B cell (primary cell): ENCODE data around the gene MBD3. TPM values are rescaled to one million over a fixed set of nuclear protein-coding genes. Genes with fewer than 3 reads are reported as not detected.

Experiments
- ATAC-seq: fragments of 200-7000 bp; cut with Tn5 transposase; one replicate; pipeline ENCODE4 v1.10.0; 2021; ENCODE audit warnings: low read depth, mild to moderate bottlenecking, moderate number of reproducible peaks, moderate library complexity
- CTCF ChIA-PET: fragments of 350-600 bp; sonication (Branson Sonifier 250); formaldehyde crosslinking; loops from one replicate; lab custom pipeline; 2021; ENCODE audit warnings: antibody characterized with exemption, inconsistent platforms; lab: Charles Lee
- POLR2A ChIA-PET: fragments of 350-600 bp; sonication (Branson Sonifier 250); formaldehyde crosslinking; loops from one replicate; lab custom pipeline; 2021; ENCODE audit warnings: antibody characterized with exemption; lab: Charles Lee
- DNase-seq: peaks from one replicate; pipeline ENCODE4 v3.0.0; 2013
- H2AFZ ChIP-seq: 2 replicates; pipeline ENCODE4 v1.6.1; 2012; ENCODE audit warnings: mild to moderate bottlenecking, low read depth, low read length; ENCODE audit not compliant: insufficient read depth, poor library complexity, severe bottlenecking
- H3K27ac ChIP-seq, 2 donors: 1 replicate in 1 of 2; 2 replicates in 1 of 2; pipeline ENCODE4 v1.5.1; 2012 to 2013; ENCODE audit warnings: low read length in 2 of 2, mild to moderate bottlenecking in 2 of 2, moderate library complexity in 1 of 2
- H3K27me3 ChIP-seq, 4 experiments: fragments of 200-600 bp in 1 of 4; sonication (generic) in 1 of 4; replicated peaks in 1 of 4; 1 replicate in 2 of 4; 2 replicates in 2 of 4; pipeline versions ENCODE4 v1.6.1 to v1.7.0; 2013 to 2016; ENCODE audit warnings: low read length in 3 of 4, mild to moderate bottlenecking in 2 of 4, mixed read lengths in 1 of 4, moderate library complexity in 1 of 4; ENCODE audit not compliant: insufficient read depth in 4 of 4, control insufficient read depth in 3 of 4; ENCODE audit errors: control extremely low read depth in 1 of 4
- H3K36me3 ChIP-seq, 2 experiments: replicated peaks in 1 of 2; 1 replicate in 1 of 2; 2 replicates in 1 of 2; pipeline versions ENCODE4 v1.6.1 to v1.7.1; 2013; ENCODE audit warnings: low read length in 1 of 2; ENCODE audit not compliant: insufficient read depth in 2 of 2, control insufficient read depth in 1 of 2; ENCODE audit errors: control extremely low read depth in 1 of 2, extremely low read depth in 1 of 2
- H3K4me1 ChIP-seq, 2 donors: fragments of 200-600 bp in 1 of 2; sonication (generic) in 1 of 2; 1 replicate in 1 of 2; 2 replicates in 1 of 2; pipeline versions ENCODE4 v1.5.1 to v1.6.1; 2013 to 2017; ENCODE audit warnings: low read length in 2 of 2; ENCODE audit not compliant: control insufficient read depth in 2 of 2, insufficient read depth in 2 of 2
- H3K4me2 ChIP-seq: replicated peaks from 2 replicates; pipeline ENCODE3; 2012; ENCODE audit warnings: mild to moderate bottlenecking, low read depth, low read length; ENCODE audit not compliant: poor library complexity, severe bottlenecking
- H3K4me3 ChIP-seq, 5 experiments: fragments of 200-600 bp in 1 of 5; sonication (generic) in 1 of 5; 1 replicate in 3 of 5; 2 replicates in 2 of 5; pipeline versions ENCODE4 v1.5.1 to v1.7.0; 2011 to 2016; ENCODE audit warnings: low read length in 4 of 5, mild to moderate bottlenecking in 4 of 5, low read depth in 2 of 5, control low read depth in 1 of 5, moderate library complexity in 1 of 5; ENCODE audit not compliant: insufficient read depth in 1 of 5; ENCODE audit errors: control extremely low read depth in 1 of 5, extremely low read depth in 1 of 5
- H3K79me2 ChIP-seq: fragments of 200-600 bp; sonication (generic); one replicate; pipeline ENCODE4 v1.6.0; 2016; ENCODE audit warnings: low read length; ENCODE audit not compliant: control insufficient read depth, insufficient read depth
- H3K9ac ChIP-seq: fragments of 200-600 bp; sonication (generic); 2 replicates; pipeline ENCODE4 v1.6.1; 2017; ENCODE audit warnings: mild to moderate bottlenecking, low read length, moderate library complexity
- H3K9me3 ChIP-seq, 3 donors: one replicate each; pipeline versions ENCODE4 v1.6.1 to v1.7.1; 2013; ENCODE audit warnings: low read length in 2 of 3; ENCODE audit not compliant: control insufficient read depth in 2 of 3, insufficient read depth in 1 of 3; ENCODE audit errors: control extremely low read depth in 1 of 3
- H4K20me1 ChIP-seq: 2 replicates; pipeline ENCODE4 v1.6.0; 2012; ENCODE audit warnings: mild to moderate bottlenecking, low read length; ENCODE audit not compliant: insufficient read depth, control insufficient read depth, poor library complexity, severe bottlenecking
- H3K27ac Mint-ChIP-seq: one replicate; pipeline ENCODE4 v1.8.0; 2021; ENCODE audit warnings: mixed read lengths
- H3K27me3 Mint-ChIP-seq: one replicate; pipeline ENCODE4 v1.8.0; 2021; ENCODE audit warnings: mixed read lengths
- H3K4me1 Mint-ChIP-seq: one replicate; pipeline ENCODE4 v1.8.0; 2021; ENCODE audit warnings: mixed read lengths
- H3K4me3 Mint-ChIP-seq: one replicate; pipeline ENCODE4 v1.8.0; 2021; ENCODE audit warnings: mixed read lengths
- H3K9me3 Mint-ChIP-seq: one replicate; pipeline ENCODE4 v1.8.0; 2022; ENCODE audit warnings: mixed read lengths; ENCODE audit not compliant: insufficient read depth
- EZH2 ChIP-seq: IDR thresholded peaks from 2 replicates; pipeline ENCODE4 v1.6.1; 2012; ENCODE audit warnings: borderline replicate concordance, low read depth, mild to moderate bottlenecking, moderate library complexity, low read length; ENCODE audit not compliant: insufficient read depth, poor library complexity, severe bottlenecking
- WGBS: methylation state at CpG from one replicate; pipeline ENCODE4 v1.1.5; 2013; ENCODE audit warnings: missing lambda C conversion rate; ENCODE audit not compliant: insufficient coverage; 5-methylcytosine and 5-hydroxymethylcytosine counted together
- intact Hi-C: fragments of 100-400 bp; cut with micrococcal nuclease; formaldehyde crosslinking; loops from one replicate; pipeline ENCODE4 v1.10.0; 2022
- polyA plus RNA-seq: library from polyadenylated mRNA; depleted of rRNA; stranded (reverse); fragments of >200 nt; gene quantifications from 2 replicates; pipeline ENCODE4 v1.2.3, GENCODE V29; 2012
- total RNA-seq, 2 donors: library from RNA; stranded (reverse); fragments of 120-200 nt in 1 of 2; gene quantifications; 1 replicate in 1 of 2; 2 replicates in 1 of 2; pipeline versions ENCODE4 v1.2.3 to v1.2.4, GENCODE V29; 2013 to 2022
- TF ChIP-seq, protein P1 (sequence below): fragments of 200-600 bp; IDR thresholded peaks from one replicate; pipeline ENCODE4 v1.8.0; 2022; ENCODE audit warnings: antibody characterized with exemption, mild to moderate bottlenecking

MBD3 gene
- total and polyA plus RNA-seq, 2 donors (not counting 1 experiment from before 2014, with no cell fraction given), result 48.1 to 84.6 TPM

DNA sequence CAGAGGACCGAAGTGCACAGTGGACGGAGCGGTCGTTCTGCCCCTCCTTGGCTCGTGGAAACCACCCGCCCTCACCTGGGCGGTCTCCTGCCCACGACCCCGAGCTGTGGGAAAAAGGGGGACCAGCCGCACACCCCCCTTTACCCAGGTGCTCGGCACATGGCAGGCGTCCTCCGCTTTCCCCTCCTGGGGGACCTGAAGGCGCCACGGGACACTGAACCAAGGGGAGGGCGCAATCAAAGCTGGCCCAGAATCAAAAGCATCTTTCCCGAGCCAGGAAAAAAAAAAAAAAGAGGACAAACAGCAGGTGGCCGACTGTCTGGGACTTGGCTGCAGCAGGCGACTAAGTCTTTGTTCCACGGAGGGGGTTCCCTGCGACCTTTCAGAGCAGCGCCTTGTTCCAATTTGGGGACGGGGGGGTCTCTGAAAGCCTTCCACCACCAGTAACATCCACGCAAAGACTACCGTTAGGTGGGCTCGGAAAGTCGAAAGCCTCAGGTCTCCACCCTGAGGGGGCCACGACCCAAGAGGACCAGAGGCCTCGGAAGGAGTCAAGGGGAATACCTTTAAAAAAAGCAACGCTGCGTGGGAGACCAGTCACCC, 1.1 kb downstream of the MBD3 start:
- intact Hi-C loops, result loop anchor here (1.0 kb wide), 4 partner anchors 14 to 101 kb away; partner anchors contain the start of genes MEX3D, PCSK4 and UQCR11
- peaks cover 24% of the 10 kb centered on the region for H3K4me1 Mint-ChIP-seq
- no peaks in the 10 kb centered on the region for H3K9me3 Mint-ChIP-seq
- H4K20me1 ChIP-seq, result peaks cover 39% of the 10 kb centered on the region
- H3K36me3 ChIP-seq, result peaks cover 0 to 3% of the 10 kb centered on the region in 2 experiments
- peak overlapping the region; percentile 36 to 89 (median 80) for H3K4me3 ChIP-seq
- peak overlapping the region; percentile 97 for H3K4me2 ChIP-seq
- peak overlapping the region; percentile 92 for H3K4me3 Mint-ChIP-seq
- H3K27ac Mint-ChIP-seq, result peak overlapping the region; percentile 89
- no peaks in the 10 kb centered on the region for H3K27me3 Mint-ChIP-seq
- under 1% methylated on average over 27 of the region's 31 CpGs for WGBS
- ATAC-seq (no peak), DNase-seq (no peak)
- no peaks in the 10 kb centered on the region for H3K27me3 ChIP-seq
- peaks cover 17 to 27% of the 10 kb centered on the region in 2 donors for H3K4me1 ChIP-seq
- H3K27ac ChIP-seq, result peak overlapping the region; percentile 84 to 89
- H3K9ac ChIP-seq, result peak overlapping the region; percentile 87
- ChIA-PET POLR2A (no interaction called here), CTCF (interaction anchor here (1.0 to 2.0 kb wide), 5 partner anchors 15 to 81 kb away, joined by 3 to 8 read pairs (median 6); no protein-coding TSS in a partner anchor)
- TF ChIP-seq, protein P1, sequence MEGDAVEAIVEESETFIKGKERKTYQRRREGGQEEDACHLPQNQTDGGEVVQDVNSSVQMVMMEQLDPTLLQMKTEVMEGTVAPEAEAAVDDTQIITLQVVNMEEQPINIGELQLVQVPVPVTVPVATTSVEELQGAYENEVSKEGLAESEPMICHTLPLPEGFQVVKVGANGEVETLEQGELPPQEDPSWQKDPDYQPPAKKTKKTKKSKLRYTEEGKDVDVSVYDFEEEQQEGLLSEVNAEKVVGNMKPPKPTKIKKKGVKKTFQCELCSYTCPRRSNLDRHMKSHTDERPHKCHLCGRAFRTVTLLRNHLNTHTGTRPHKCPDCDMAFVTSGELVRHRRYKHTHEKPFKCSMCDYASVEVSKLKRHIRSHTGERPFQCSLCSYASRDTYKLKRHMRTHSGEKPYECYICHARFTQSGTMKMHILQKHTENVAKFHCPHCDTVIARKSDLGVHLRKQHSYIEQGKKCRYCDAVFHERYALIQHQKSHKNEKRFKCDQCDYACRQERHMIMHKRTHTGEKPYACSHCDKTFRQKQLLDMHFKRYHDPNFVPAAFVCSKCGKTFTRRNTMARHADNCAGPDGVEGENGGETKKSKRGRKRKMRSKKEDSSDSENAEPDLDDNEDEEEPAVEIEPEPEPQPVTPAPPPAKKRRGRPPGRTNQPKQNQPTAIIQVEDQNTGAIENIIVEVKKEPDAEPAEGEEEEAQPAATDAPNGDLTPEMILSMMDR, result no peak
- TF ChIP-seq EZH2, result no peak
- H3K79me2 ChIP-seq, result peaks cover 53% of the 10 kb centered on the region
- peak overlapping the region; percentile 79 for H2AFZ ChIP-seq
- no peaks in the 10 kb centered on the region for H3K9me3 ChIP-seq
